Dermis microvascular lymphatic vessel endothelial cell (primary cell): Measurements from ENCODE around the gene PPP2R2D. TPM values are rescaled to one million over a fixed set of nuclear protein-coding genes. Genes with fewer than 3 reads are reported as not detected.
A peak's percentile ranks its signal among the peaks of the same experiment; 100 is the strongest.
"Not testable (repeated sequence)": the region's sequence is repeated elsewhere in the genome, so short reads cannot be mapped to it uniquely, and the experiment has no call there.

Experiments used
- DNase-seq, 2 donors: peaks; one replicate each; pipeline versions ENCODE4 v3.0.0 to v3.0.0-alpha.2; 2010; ENCODE audit warnings: low read depth in 2 of 2
- total RNA-seq: library from RNA; depleted of rRNA; stranded (reverse); fragments of >200 nt; gene quantifications from 2 replicates; pipeline ENCODE4 v1.2.1, GENCODE V29; 2014

Gene PPP2R2D
- total RNA-seq, 1 donor from 2014 or later: 21.3 TPM

- peak in 1 of 2 donors; percentile 42 for DNase-seq
Observed at GRCh38 chr10:131946880-131947279, 46.1 kb downstream of the PPP2R2D start.

- DNase-seq: peak; percentile 85 to 95
Observed at GRCh38 chr10:131947631-131948347, 47.0 kb downstream of the PPP2R2D start.

DNA sequence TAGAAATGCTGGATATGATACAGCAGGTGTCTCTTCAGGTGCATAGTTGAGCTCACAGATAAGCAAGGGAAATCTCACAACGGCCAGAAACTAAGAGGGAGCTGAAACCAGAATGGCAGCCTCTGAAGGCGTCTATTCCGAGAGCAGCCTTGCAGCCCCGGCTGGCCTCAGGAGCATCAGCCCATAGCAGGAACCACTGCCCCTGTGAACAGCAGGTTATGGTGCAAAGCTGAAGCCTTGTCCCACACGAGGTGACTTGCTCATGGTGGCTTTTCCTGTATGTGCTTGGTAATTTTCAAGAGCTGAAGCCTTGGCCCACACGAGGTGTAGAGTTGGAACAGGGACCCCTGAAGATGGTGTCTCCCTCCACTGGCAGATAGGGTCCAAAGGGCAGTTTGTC is 47.7 kb downstream of the PPP2R2D start:
- DNase-seq: no peak

DNA sequence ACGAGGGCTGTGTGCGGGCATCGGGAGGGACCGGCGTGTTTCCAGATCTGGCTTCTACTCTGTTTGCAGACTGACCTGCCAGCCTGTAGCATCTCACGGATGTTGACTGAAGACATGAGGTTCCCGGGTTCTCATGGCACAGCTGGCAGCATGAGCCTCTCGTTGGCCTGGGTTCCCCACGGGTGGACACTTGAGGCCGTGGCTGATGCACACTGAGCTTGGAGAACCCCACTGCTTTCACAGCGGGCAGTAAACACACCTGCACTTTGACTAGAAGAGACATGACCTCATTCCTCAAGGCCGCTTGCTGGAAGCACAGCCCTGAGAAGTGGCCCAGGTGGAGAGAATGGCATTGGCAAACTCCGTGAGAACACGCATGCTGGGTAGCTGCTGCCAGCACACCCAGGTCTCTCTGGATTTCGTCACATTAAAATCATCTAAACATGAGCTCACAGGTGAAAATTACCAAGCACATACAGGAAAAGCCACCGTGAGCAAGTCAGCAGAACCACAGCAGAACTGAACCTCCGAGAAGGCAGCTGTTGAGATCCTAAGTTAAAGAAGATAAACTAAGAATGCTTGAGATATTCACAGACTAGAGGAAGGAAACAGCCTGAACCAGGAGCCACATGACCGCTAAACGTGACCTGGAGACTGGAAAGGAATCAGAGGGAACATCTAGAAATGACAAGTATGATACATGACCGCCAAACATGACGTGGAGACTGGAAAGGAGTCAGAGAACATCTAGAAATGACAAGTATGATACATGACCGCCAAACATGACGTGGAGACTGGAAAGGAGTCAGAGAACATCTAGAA is 48.4 kb downstream of the PPP2R2D start:
- no peak for DNase-seq

DNA sequence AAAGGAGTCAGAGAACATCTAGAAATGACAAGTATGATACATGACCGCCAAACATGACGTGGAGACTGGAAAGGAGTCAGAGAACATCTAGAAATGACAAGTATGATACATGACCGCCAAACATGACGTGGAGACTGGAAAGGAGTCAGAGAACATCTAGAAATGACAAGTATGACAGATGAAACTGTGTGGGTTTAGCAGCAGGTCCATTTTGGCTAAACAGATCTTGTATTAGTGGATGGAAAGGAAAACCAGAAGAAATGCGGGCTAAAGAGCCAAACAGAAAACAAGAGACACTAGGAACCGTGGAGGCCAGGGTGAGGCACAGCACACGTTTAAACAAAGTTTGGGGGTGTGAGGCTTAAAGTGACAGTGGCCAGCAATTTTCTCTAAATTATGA is 49.1 kb downstream of the PPP2R2D start:
- DNase-seq: not testable (repeated sequence)

GRCh38 chr10:131954356-131954965 is 53.7 kb downstream of the PPP2R2D start:
- no peak for DNase-seq

DNA sequence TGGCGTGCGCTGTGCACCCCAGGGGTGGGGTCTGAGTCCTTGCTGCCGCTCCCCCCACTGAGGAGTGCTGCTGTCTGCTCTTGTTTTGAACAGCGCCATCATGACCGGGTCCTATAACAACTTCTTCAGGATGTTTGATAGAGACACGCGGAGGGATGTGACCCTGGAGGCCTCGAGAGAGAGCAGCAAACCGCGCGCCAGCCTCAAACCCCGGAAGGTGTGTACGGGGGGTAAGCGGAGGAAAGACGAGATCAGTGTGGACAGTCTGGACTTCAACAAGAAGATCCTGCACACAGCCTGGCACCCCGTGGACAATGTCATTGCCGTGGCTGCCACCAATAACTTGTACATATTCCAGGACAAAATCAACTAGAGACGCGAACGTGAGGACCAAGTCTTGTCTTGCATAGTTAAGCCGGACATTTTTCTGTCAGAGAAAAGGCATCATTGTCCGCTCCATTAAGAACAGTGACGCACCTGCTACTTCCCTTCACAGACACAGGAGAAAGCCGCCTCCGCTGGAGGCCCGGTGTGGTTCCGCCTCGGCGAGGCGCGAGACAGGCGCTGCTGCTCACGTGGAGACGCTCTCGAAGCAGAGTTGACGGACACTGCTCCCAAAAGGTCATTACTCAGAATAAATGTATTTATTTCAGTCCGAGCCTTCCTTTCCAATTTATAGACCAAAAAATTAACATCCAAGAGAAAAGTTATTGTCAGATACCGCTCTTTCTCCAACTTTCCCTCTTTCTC is 55.0 kb downstream of the PPP2R2D start:
- no peak for DNase-seq

DNA sequence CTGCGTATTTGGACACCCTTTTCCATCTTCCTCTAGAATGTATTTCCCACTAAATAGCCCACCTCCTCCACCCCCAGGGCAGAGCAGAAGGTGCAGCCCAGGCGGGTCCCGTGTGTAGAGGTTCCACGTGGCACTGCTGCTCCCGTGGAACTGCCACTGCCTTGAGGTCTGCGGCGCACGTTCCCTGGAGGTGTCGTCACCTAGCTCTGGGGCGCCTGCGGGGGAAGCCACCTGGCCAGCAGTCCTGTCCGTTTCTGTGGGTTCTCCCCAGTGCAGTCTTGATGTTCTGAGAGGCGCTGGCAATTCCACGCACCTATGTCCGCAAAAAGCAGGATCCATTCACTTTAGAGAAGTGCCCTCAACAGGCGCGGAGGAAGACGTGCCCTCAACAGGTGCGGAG is 59.0 kb downstream of the PPP2R2D start:
- DNase-seq: no peak

DNA sequence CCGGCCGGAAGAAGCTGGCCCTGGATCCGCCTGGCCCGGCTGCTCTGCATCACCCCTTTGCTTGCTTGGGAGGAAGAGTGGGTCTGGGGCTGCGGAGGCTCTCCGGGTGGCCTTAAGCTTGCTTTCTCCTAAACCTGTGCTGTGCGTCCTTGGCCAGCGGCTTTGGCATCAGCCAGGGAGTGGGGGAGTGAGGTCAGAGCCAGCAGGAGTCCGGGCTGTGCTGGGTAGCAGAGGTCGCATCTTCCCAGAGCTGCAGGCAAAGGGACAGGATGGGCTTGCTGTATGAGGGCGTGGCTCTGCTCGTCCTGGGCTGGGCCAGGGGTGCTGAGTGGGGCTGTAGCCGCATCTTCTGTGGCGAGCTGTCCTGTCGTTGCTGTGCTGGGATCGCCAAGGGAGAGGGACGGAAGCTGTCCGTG is 59.8 kb downstream of the PPP2R2D start:
- no peak for DNase-seq

GRCh38 chr10:131961047-131961776 is 60.4 kb downstream of the PPP2R2D start:
- DNase-seq: no peak

GRCh38 chr10:131961777-131962662 is 61.2 kb downstream of the PPP2R2D start:
- DNase-seq: no peak

DNA sequence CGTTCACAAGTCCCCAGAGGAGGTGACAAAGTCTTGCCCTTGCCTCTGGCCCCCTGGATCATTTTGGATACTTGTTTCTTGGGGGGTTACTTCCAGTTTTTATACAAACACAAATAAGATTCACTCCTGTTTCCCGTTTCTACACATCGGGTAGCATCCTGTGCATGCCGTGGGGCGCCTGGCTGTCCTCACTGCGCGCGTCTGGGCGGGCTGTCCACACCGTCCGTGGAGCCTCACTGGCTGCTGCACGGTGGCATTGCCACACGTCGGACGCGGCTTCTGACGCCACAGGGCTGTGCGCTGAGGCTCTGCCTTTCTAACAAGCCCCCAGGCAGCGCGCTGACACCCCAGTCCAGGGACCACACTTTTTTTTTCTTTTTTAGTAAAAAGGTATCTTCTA is 62.5 kb downstream of the PPP2R2D start:
- no peak for DNase-seq

DNA sequence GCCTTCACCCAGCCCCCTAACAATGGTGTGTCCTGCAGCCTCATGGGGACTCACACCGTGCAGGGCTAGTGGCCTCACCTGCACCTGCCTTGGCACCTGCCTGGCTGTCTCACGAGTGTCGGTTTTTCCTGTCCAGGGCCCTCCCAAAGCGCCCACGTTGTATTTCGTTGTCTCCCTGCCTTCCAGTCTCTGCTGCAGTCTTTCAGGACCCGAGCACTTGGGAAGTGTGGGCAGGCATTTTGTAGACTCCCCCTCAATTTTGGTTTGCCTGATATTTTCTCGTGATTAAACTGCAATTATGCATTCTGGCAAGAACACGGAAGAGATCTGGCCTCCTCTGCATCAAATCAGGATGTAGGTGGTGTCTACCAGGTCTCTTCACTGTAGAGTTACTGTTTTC is 63.0 kb downstream of the PPP2R2D start:
- DNase-seq: no peak

DNA sequence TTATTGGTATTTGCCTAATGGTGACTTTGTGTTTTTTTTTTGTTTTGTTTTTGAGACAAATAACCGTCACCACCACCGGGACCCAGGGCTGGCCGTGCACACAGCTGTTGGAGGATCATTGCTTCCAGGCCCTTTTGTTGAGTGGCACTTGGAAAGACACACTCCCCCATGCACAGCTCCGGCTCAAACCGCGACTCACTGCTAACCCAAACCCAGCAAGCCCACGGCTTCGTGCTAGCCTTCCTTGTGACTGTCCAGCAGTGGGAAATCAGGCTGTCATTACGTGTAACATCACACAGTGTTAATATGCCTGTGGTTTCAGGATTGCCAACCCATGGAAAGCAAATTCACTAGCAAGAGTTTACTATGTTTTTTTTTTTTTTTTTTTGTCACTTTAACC is 63.5 kb downstream of the PPP2R2D start:
- no peak for DNase-seq

DNA sequence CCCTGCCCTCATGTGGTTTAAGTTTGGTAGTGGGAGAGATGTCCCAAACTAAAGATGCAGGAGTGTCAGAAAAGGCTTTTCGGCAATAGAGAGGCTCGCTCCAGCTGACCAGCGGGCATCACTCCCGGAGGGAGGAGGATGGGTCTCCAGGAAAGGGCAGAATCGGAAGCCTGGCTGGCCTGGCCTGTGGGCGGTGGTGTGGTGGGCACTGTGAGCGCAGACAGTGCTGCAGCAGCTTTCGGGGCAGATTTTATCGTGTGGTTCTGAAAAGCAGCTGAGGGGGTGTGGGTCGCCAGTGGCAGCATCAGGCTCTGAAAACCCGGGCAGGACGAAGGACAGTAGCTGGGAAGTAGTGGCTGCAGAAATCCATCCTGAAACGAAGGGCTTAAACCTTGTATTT is 68.1 kb downstream of the PPP2R2D start:
- no peak for DNase-seq

- DNase-seq: no peak
Observed at GRCh38 chr10:131970946-131971345, 70.1 kb downstream of the PPP2R2D start.

GRCh38 chr10:131971591-131971990 is 70.8 kb downstream of the PPP2R2D start:
- no peak for DNase-seq

DNA sequence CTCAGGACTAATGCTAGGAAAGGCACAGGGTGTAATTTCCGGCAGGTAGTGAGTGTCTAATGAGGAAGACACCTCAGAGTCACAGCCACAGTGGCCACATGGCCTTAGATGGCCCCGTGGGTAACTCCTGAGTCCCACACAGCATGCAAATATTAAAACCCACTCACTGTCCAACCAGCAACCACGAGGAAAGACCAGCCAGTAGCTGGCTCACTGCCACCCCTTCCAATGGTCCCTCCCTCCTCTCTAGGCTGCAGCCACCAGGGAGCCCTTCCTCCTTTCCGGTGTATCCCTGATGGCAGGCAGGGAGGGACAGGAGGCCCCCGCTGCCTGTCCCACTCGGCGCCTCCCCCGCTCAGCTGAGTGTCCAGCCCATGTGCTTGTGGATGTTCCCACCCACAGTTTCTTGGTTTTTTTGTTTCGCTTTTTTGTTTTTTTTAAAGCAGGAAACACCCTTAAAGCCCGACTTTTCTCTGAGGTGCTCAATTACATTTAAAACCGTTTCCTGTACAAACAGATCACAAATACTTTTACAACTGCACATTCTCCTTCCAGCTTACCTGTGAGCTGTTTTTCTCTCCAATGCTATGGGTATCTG is 71.8 kb downstream of the PPP2R2D start:
- DNase-seq: peak; percentile 69 to 74

DNA sequence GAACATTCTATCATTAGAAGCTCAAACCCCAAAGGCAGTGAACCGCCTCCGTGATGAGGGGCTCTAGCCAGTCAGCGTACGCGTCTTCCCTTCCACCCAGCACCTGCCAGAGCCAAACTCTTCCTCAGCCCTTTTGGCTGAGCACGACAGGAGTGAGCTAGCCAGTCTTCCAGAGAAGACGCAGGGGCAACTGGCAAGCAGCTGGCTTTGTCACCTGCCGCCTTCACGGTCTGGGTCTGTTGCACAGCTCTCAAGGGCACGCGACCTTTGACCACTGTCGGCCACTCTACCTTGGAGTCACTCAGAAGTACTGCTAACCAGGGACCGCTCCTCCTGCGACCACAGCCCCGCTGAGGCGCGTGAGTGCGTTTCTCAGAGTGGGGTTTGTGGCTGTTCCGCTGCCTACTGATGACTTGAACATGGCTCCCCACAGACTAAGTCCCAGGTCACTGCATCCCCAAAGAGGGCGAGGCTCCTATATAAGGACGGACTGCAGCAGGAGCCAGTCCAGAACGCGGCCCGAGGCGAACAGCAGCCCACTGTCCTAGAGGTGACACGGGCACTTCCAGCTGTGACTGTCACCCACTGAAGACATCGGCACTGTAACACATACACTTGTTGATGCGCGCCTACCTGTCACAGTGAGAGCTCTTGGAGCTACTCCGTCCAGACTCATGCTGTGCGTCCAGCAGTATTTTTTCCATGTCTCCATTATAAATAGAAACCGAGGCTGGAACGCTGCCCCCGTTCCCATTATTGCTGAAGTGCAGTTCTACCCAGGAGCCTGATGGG is 72.5 kb downstream of the PPP2R2D start:
- DNase-seq: no peak
